Measurements from ENCODE around the gene PTPRN2. TPM values are rescaled to one million over a fixed set of nuclear protein-coding genes. Genes with fewer than 3 reads are reported as not detected.

Gene PTPRN2
- total and polyA plus RNA-seq, 9 of the 15 experiments (the other 6 are each of a cell fraction or from before 2014, with no cell fraction given): not detected

- Histone ChIP-seq H4K20me1 (replicated peaks; ENCODE audit: control insufficient read depth, insufficient read depth, low read length) (no peaks in the 10 kb centered on the region; the same call in 1 of the 2 replicates), H2AFZ (ENCODE audit: low read depth, low read length) (no peak overlapping the region), H3K4me1 (replicated peaks in 1 of 2; ENCODE audit: control insufficient read depth in 2 of 2, insufficient read depth in 2 of 2, low read length in 2 of 2) (peaks cover 0 to 6% of the 10 kb centered on the region in 2 experiments; a peak in 2 of 5 replicates), H3K9me1 (ENCODE audit: control insufficient read depth, insufficient read depth, low read length) (no peaks in the 10 kb centered on the region), H3K79me2 (ENCODE audit: control insufficient read depth, insufficient read depth, low read length) (no peaks in the 10 kb centered on the region), H3K36me3 (ENCODE audit: control insufficient read depth, insufficient read depth, low read length) (no peaks in the 10 kb centered on the region), H3K4me2 (ENCODE audit: insufficient read depth, low read length) (no peak overlapping the region), H3K9ac (ENCODE audit: insufficient read depth in 1 of 2, low read depth in 2 of 2, low read length in 2 of 2) (no peak overlapping the region), H3K9me3 (replicated peaks; ENCODE audit: control insufficient read depth, insufficient read depth, low read depth, low read length) (no peaks in the 10 kb centered on the region), H3K27ac (ENCODE audit: extremely low read depth, low read depth, low read length) (no peak overlapping the region), H3K27me3 (ENCODE audit: control insufficient read depth in 2 of 2, insufficient read depth in 2 of 2, low read length in 2 of 2) (peaks cover 87 to 88% of the 10 kb centered on the region in 2 experiments), H3K4me3 (no peak overlapping the region)
- FAIRE-seq (no peak), ATAC-seq (no peak), DNase-seq (ENCODE audit: extremely low read depth in 1 of 4, low spot score in 3 of 4) (no peak)
- CTCF ChIA-PET (ENCODE audit: low intra/inter-chr PET ratio): no interaction called here
- TF ChIP-seq HINFP (tag; conservative IDR thresholded peaks at IDR 0.05; ENCODE audit: low read depth) (no peak), THAP7 (CRISPR knock-in tag; IDR thresholded peaks at IDR 0.05) (no peak), GABPA (tag; conservative IDR thresholded peaks at IDR 0.05; ENCODE audit: low read depth) (no peak), ZNF76 (CRISPR knock-in tag; IDR thresholded peaks at IDR 0.05; ENCODE audit: borderline replicate concordance) (no peak), SMAD1 (IDR thresholded peaks at IDR 0.05; ENCODE audit: low read depth, low read length, partially characterized antibody) (no peak), ESRRA (IDR thresholded peaks at IDR 0.05; ENCODE audit: borderline replicate concordance, low read depth) (no peak), THRAP3 (IDR thresholded peaks at IDR 0.05; ENCODE audit: borderline replicate concordance) (no peak), HMG20B (CRISPR knock-in tag; IDR thresholded peaks at IDR 0.05) (no peak), GTF2E2 (tag; IDR thresholded peaks at IDR 0.05) (no peak), BRF1 (IDR thresholded peaks at IDR 0.05; ENCODE audit: borderline replicate concordance, extremely low read depth, insufficient read length) (no peak), NBN (IDR thresholded peaks at IDR 0.05; ENCODE audit: low read depth) (no peak), ZNF134 (CRISPR knock-in tag; conservative IDR thresholded peaks at IDR 0.05) (no peak), ZNF436 (CRISPR knock-in tag; IDR thresholded peaks at IDR 0.05) (no peak), ZNF583 (CRISPR knock-in tag; IDR thresholded peaks at IDR 0.05) (no peak)
- TF ChIP-seq, protein P1, sequence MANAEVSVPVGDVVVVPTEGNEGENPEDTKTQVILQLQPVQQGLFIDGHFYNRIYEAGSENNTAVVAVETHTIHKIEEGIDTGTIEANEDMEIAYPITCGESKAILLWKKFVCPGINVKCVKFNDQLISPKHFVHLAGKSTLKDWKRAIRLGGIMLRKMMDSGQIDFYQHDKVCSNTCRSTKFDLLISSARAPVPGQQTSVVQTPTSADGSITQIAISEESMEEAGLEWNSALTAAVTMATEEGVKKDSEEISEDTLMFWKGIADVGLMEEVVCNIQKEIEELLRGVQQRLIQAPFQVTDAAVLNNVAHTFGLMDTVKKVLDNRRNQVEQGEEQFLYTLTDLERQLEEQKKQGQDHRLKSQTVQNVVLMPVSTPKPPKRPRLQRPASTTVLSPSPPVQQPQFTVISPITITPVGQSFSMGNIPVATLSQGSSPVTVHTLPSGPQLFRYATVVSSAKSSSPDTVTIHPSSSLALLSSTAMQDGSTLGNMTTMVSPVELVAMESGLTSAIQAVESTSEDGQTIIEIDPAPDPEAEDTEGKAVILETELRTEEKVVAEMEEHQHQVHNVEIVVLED (CRISPR knock-in tag; IDR thresholded peaks at IDR 0.05): no peak
- 2% methylated on average over 5 of the region's 5 CpGs for WGBS (ENCODE audit: insufficient coverage, low coverage, missing lambda C conversion rate)
- intact Hi-C loops (cut with micrococcal nuclease): no loop called here
- POLR2A ChIA-PET: no interaction called here
- no TSS peak for BruUV-seq (replicated peaks)
- in situ Hi-C loops (cut with MboI): no loop called here
These were observed 1014.4 kb downstream of the PTPRN2 start for GRCh38 chr7:157573244-157573643.
